HepG2 (cell line): ENCODE measurements around the gene ST6GALNAC6. TPM values are rescaled to one million over a fixed set of nuclear protein-coding genes. Genes with fewer than 3 reads are reported as not detected.

Experiments
- ARID2 ChIP-seq: sonication (generic); formaldehyde crosslinking; IDR thresholded peaks from 2 replicates; pipeline ENCODE4 v1.8.1; 2022; ENCODE audit warnings: mild to moderate bottlenecking, missing genetic modification reagents, borderline replicate concordance
- CAMTA2 ChIP-seq: sonication (generic); formaldehyde crosslinking; IDR thresholded peaks from 2 replicates; pipeline ENCODE4 v1.4.0; 2020; ENCODE audit warnings: mild to moderate bottlenecking, missing genetic modification reagents, borderline replicate concordance
- ELK4 ChIP-seq: sonication (generic); formaldehyde crosslinking; IDR thresholded peaks from 2 replicates; pipeline ENCODE4 v1.9.0; 2021; ENCODE audit warnings: missing genetic modification reagents, borderline replicate concordance
- JUND ChIP-seq: sonication (generic); formaldehyde crosslinking; IDR thresholded peaks from 2 replicates; pipeline ENCODE4 v1.8.0; 2022; ENCODE audit warnings: mild to moderate bottlenecking, missing genetic modification reagents
- MAFF ChIP-seq: IDR thresholded peaks from 2 replicates; pipeline ENCODE4 v1.6.1; 2011; ENCODE audit warnings: low read depth, low read length, improper control_type of control experiment
- NAIF1 ChIP-seq: sonication (generic); formaldehyde crosslinking; IDR thresholded peaks from 2 replicates; pipeline ENCODE4 v1.5.0; 2020; ENCODE audit warnings: mild to moderate bottlenecking, missing genetic modification reagents, borderline replicate concordance
- NCOA1 ChIP-seq: sonication (generic); formaldehyde crosslinking; IDR thresholded peaks from 2 replicates; pipeline ENCODE4 v1.9.0; 2021; ENCODE audit warnings: missing genetic modification reagents
- NCOA2 ChIP-seq: sonication (generic); formaldehyde crosslinking; IDR thresholded peaks from 2 replicates; pipeline ENCODE4 v1.8.0; 2022; ENCODE audit warnings: inconsistent platforms
- PPARG ChIP-seq: conservative IDR thresholded peaks from 2 replicates; pipeline ENCODE4 v1.6.1; 2016; ENCODE audit warnings: missing biosample characterization, missing genetic modification reagents
- RARA ChIP-seq: IDR thresholded peaks from 2 replicates; pipeline ENCODE4 v1.6.1; 2016; ENCODE audit warnings: missing genetic modification reagents, missing compliant biosample characterization
- SMAD3 ChIP-seq: sonication (generic); formaldehyde crosslinking; IDR thresholded peaks from 2 replicates; pipeline ENCODE4 v1.4.0; 2020; ENCODE audit warnings: missing genetic modification reagents
- SMARCE1 ChIP-seq: fragments of 450-650 bp; IDR thresholded peaks from 2 replicates; pipeline ENCODE4 v1.6.1; 2017; ENCODE audit warnings: borderline replicate concordance
- SUZ12 ChIP-seq: fragments of 150-350 bp; IDR thresholded peaks from 2 replicates; pipeline ENCODE4 v1.6.1; 2014; ENCODE audit warnings: low read depth, low read length
- TCF12 ChIP-seq, 2 experiments: fragments of 450-650 bp in 1 of 2; sonication (generic) in 1 of 2; formaldehyde crosslinking in 1 of 2; IDR thresholded peaks; 2 replicates each; pipeline versions ENCODE4 v1.6.1 to v1.8.0; 2017 to 2022; ENCODE audit warnings: antibody characterized with exemption in 1 of 2, mild to moderate bottlenecking in 1 of 2, missing genetic modification reagents in 1 of 2, moderate library complexity in 1 of 2
- TEAD2 ChIP-seq: sonication (generic); formaldehyde crosslinking; IDR thresholded peaks from 2 replicates; pipeline ENCODE4 v1.9.0; 2021; ENCODE audit warnings: missing genetic modification reagents
- TEAD3 ChIP-seq: optimal IDR thresholded peaks from 2 replicates; pipeline ENCODE3; 2016; ENCODE audit warnings: borderline replicate concordance
- ZBTB2 ChIP-seq: sonication (generic); formaldehyde crosslinking; IDR thresholded peaks from 2 replicates; pipeline ENCODE4 v1.8.0; 2022; ENCODE audit warnings: low read depth, missing genetic modification reagents
- ZBTB43 ChIP-seq: sonication (generic); formaldehyde crosslinking; conservative IDR thresholded peaks from 2 replicates; pipeline ENCODE4 v1.4.0; 2020; ENCODE audit warnings: missing genetic modification reagents
- ZNF124 ChIP-seq: sonication (generic); formaldehyde crosslinking; IDR thresholded peaks from 2 replicates; pipeline ENCODE4 v1.4.0; 2020; ENCODE audit warnings: missing genetic modification reagents
- ZNF256 ChIP-seq: sonication (generic); formaldehyde crosslinking; conservative IDR thresholded peaks from 2 replicates; pipeline ENCODE4 v1.4.0; 2020; ENCODE audit warnings: missing genetic modification reagents
- ZNF263 ChIP-seq: sonication (generic); formaldehyde crosslinking; IDR thresholded peaks from 2 replicates; pipeline ENCODE4 v1.4.0; 2020; ENCODE audit warnings: missing genetic modification reagents
- ZNF292 ChIP-seq: sonication (generic); formaldehyde crosslinking; IDR thresholded peaks from 2 replicates; pipeline ENCODE4 v1.8.1; 2022; ENCODE audit warnings: mild to moderate bottlenecking, low read depth, missing genetic modification reagents, borderline replicate concordance
- ZNF432 ChIP-seq: sonication (generic); formaldehyde crosslinking; IDR thresholded peaks from 2 replicates; pipeline ENCODE4 v1.5.0; 2020; ENCODE audit warnings: missing genetic modification reagents, mild to moderate bottlenecking, borderline replicate concordance
- ZNF441 ChIP-seq: sonication (generic); formaldehyde crosslinking; IDR thresholded peaks from 2 replicates; pipeline ENCODE4 v1.7.0; 2021; ENCODE audit warnings: missing genetic modification reagents, borderline replicate concordance
- ZNF598 ChIP-seq: sonication (generic); formaldehyde crosslinking; IDR thresholded peaks from 2 replicates; pipeline ENCODE4 v1.5.1; 2020; ENCODE audit warnings: mild to moderate bottlenecking, missing genetic modification reagents, borderline replicate concordance
- ZNF614 ChIP-seq: IDR thresholded peaks from 2 replicates; pipeline ENCODE4 v1.6.1; 2018; ENCODE audit warnings: missing biosample characterization, missing genetic modification reagents, inconsistent platforms, borderline replicate concordance
- ZNF740 ChIP-seq: sonication (generic); formaldehyde crosslinking; IDR thresholded peaks from 2 replicates; pipeline ENCODE4 v1.4.0; 2020; ENCODE audit warnings: missing genetic modification reagents
- ZNF749 ChIP-seq: sonication (generic); formaldehyde crosslinking; IDR thresholded peaks from 2 replicates; pipeline ENCODE4 v1.8.0; 2022; ENCODE audit warnings: mild to moderate bottlenecking, missing genetic modification reagents, moderate library complexity, borderline replicate concordance
- polyA plus RNA-seq, 8 experiments: library from polyadenylated mRNA; depleted of rRNA in 3 of 8; stranded (reverse) in 7 of 8; unstranded in 1 of 8; fragments of >200 nt; fragmentation: Illumina TruSeq in 4 of 8; extraction: Trizol in 4 of 8; gene quantifications; 2 replicates each; pipeline versions ENCODE4 v1.2.1 to v1.2.3, GENCODE V29; 2011 to 2016; ENCODE audit warnings: low read depth in 4 of 8, missing spikeins in 1 of 8, mixed read lengths in 1 of 8; ENCODE audit not compliant: insufficient read depth in 1 of 8
- total RNA-seq, 5 experiments: library from RNA; depleted of rRNA; stranded (reverse); fragments of >200 nt; fragmentation: Illumina TruSeq; extraction: Trizol; gene quantifications; 2 replicates each; pipeline ENCODE4 v1.2.3, GENCODE V29; 2016; ENCODE audit warnings: low read depth in 1 of 5

The ST6GALNAC6 gene
- total and polyA plus RNA-seq, 2 of the 13 experiments (the other 11 are each of a cell fraction or from before 2014, with no cell fraction given), result 18.5 to 65.4 TPM

GRCh38 chr9:127897193-127897692, 2.2 kb downstream of the ST6GALNAC6 start (continued):
- TF ChIP-seq ZNF740 (CRISPR knock-in tag) (no peak), RARA (CRISPR knock-in tag) (peak; percentile 80), SUZ12 (no peak), JUND (CRISPR knock-in tag) (no peak), NCOA2 (CRISPR knock-in tag) (peak; percentile 52; the same call in 1 of the 2 replicates), SMARCE1 (no peak), ZNF432 (CRISPR knock-in tag) (no peak), TEAD2 (CRISPR knock-in tag) (no peak), TEAD3 (CRISPR knock-in tag) (peak; percentile 6), ZBTB2 (no peak), MAFF (no peak), ARID2 (CRISPR knock-in tag) (no peak), ZBTB43 (CRISPR knock-in tag) (no peak), ZNF256 (CRISPR knock-in tag) (no peak), ZNF263 (no peak), ZNF292 (no peak), ELK4 (CRISPR knock-in tag) (no peak), ZNF614 (CRISPR knock-in tag) (no peak), ZNF441 (CRISPR knock-in tag) (peak; percentile 99), NAIF1 (no peak), PPARG (CRISPR knock-in tag) (peak; percentile 93), SMAD3 (CRISPR knock-in tag) (peak; percentile 86; the same call in 1 of the 2 replicates), CAMTA2 (CRISPR knock-in tag) (no peak), NCOA1 (CRISPR knock-in tag) (no peak), ZNF598 (CRISPR knock-in tag) (no peak), ZNF749 (CRISPR knock-in tag) (no peak), ZNF124 (CRISPR knock-in tag) (no peak), TCF12 (IDR thresholded peaks at IDR 0.05) (no peak), TCF12 (CRISPR knock-in tag; IDR thresholded peaks at IDR 0.05) (0 out of 2 replicates have a peak, but pooled peaks have one; percentile 42)
